Measurements from ENCODE around the gene PCDHGC4.

The PCDHGC4 gene

GRCh38 chr5:141529002-141529401 lies 44.2 kb downstream of the PCDHGC4 start:
- no peak for DNase-seq (ENCODE audit: low read depth)

- DNase-seq (ENCODE audit: low read depth) = no peak
These were observed 45.0 kb downstream of the PCDHGC4 start for GRCh38 chr5:141529873-141530272.

- DNase-seq (ENCODE audit: low read depth) = no peak
These were observed 47.9 kb downstream of the PCDHGC4 start for GRCh38 chr5:141532726-141533125.

GRCh38 chr5:141533897-141534296 lies 49.1 kb downstream of the PCDHGC4 start:
- no peak for DNase-seq (ENCODE audit: low read depth)

GRCh38 chr5:141534492-141535213 lies 49.8 kb downstream of the PCDHGC4 start:
- no peak for DNase-seq (ENCODE audit: low read depth)

Measured in stimulated activated CD8-positive, alpha-beta memory T cell treated with anti-CD3 and anti-CD28 coated beads, Interleukin-12 subunit alpha, Interleukin-12 subunit beta, amount 100 ng/mL, for 1 hour (primary cell).